NCI-H345 treated with DMSO at 0.1 percent for 48 hours (cell line): ENCODE results near the gene SWT1.
A peak's percentile ranks its signal among the peaks of the same experiment; 100 is the strongest.
"Not testable (repeated sequence)": the region's sequence is repeated elsewhere in the genome, so short reads cannot be mapped to it uniquely, and the experiment has no call there.

Source experiments
- DNase-seq: peaks from one replicate; lab custom pipeline; 2025; ENCODE audit not compliant: unreplicated experiment; lab: John Stamatoyannopoulos, UW

SWT1 gene

DNA sequence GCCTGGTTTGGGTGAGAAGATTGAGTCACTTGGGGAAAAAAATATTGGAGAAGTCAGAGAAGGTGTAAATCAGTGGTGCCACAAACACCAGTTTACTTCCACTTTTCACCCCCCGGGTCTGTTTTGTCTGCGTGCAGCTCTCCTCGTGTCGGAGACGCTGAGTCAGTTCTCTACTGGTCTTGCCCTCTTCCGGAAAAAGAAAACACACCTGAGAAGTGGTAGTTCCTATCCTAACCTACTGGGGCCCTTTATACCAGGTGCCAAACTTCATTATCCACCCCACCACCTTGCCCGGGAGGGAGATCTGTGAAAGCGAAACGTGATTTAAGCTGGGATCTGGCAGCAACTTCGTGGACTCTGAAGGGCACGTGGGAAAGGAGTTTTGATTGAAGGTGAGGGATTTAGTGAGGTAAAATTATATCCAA lies 160.9 kb downstream of the SWT1 start:
- DNase-seq: peak; percentile 41

DNA sequence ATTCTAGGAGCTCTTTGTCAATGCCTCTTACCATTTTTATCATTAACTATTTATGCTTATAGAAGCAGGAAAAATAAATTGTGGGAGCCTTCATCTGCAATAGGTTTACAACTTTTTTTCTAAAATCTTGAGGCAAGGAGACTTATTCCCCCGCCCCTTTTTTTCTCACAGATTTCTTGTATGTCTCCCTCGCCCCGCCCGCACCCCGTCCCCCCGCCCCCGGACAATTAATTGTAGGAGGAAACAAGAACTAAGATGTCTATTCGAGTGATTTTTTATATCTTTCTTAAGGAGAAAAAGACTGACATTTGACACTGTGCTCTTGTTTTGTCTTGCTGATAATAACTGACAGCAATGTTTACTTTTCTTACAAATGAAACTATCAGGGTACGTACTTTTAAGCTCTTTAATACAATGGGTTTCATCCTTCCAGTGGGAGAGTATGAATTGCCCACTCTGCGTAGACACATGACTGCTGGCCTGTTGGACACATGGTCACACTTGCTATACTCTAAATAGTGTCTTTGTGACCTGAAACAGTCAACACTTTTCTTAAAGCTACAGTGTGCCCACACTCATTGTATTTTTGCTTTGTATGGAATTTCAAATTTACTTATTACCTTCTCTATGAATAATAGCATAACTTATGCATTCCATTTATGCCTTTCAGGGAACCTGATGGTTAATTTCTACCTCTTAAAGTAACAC lies 161.6 kb downstream of the SWT1 start:
- DNase-seq: no peak

DNA sequence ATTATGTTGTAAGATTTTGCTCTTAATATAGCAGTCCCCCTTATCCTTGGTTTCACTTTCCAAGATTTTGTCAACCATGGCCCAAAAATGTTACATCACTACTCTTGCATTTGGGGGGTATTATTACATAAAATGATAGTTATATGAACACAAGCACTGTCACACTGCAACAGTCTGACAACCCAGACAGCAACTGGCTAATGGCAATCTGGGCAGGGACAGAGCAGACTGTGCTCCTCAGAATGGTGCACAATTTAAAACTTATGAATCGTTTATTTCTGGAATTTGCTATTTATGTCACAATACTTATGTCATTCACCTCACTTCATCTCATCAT lies 162.1 kb downstream of the SWT1 start:
- DNase-seq: no peak

DNA sequence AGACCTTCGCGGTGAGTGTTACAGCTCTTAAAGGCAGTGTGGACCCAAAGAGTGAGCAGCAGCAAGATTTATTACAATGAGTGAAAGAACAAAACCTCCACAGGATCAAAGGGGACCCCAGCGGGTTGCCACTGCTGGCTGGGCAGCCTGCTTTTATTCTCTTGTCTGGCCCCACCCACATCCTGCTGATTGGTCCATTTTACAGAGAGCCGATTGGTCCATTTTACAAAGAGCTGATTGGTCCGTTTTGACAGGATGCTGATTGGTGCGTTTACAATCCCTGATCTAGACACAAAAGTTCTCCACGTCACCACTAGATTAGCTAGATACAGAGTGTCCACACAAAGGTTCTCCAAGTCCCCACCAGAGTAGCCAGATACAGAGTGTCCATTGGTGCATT lies 164.1 kb downstream of the SWT1 start:
- not testable (repeated sequence) for DNase-seq

DNA sequence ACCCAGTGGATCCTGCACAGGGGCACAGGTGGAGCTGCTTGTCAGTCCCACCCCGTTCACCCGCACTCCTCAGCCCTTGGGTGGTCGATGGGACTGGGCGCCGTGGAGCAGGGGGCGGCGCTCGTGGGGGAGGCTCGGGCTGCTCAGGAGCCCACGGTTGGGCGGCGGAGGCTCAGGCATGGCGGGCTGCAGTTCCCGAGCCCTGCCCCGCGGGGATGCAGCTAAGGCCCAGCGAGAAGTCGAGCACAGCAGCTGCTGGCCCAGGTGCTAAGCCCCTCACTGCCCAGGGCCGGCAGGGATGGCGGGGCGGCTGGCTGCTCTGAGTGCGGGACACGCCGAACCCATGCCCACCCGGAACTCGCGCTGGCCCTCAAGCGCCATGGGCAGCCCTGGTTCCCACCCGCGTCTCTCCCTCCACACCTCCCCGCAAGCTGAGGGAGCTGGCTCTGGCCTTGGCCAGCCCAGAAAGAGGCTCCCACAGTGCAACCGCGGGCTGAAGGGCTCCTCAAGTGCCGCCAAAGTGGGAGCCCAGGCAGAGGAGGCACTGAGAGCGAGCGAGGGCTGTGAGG lies 164.8 kb downstream of the SWT1 start:
- not testable (repeated sequence) for DNase-seq

DNA sequence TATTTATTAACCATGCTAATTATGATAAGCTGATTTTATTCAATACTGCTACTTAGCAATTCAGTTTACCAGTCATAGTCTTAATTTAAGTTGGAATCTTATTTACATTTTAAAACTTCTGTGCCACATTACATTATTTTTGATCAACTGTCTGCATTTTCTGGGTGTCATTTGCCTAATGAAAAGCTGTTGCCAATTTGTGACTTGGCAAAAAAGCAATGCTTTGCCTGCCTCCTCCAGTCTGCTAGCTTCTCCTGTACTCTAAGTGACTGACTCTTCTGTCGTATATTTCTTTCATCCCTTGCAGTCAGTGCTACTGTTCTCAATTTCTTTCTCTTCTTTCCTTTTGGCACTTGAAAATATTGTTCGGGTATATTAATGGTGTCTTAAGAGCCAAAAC lies 165.7 kb downstream of the SWT1 start:
- DNase-seq: no peak

DNA sequence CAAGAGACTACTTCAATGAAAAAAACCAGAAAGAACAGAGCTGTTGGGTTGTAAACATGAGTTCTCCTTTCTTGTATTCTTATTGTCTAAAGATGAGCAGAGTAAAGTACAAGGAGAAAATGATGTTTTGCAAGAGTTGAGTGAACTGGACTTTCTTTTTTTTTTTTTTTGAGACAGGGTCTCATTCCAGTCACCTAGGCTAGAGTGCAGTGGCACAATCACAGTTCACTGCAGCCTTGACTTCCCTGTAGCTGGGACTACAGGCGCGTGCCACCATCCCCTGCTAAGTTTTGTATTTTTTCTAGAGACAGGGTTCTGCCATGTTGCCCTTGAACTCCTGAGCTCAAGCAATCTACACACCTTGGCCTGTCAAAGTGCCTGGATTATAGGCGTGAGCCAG lies 167.2 kb downstream of the SWT1 start:
- DNase-seq: no peak

DNA sequence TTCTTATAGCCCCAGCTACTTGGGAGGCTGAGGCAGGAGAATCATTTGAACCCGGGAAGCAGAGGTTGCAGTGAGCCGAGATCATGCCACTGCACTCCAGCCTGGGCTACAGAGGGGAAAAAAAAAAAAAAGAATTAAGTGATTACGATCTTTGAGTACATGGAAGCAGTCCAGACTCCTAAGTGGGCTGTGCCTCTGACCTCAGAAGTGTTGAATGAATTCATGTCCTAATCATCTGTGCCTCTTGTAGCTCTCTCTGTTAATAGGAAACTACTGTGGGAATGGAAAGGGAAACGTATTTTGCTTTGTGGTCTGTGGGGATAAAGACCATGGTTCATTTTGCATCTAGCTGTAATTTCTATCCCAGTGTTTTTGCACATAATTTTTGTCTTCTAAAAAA lies 168.4 kb downstream of the SWT1 start:
- no peak for DNase-seq

DNA sequence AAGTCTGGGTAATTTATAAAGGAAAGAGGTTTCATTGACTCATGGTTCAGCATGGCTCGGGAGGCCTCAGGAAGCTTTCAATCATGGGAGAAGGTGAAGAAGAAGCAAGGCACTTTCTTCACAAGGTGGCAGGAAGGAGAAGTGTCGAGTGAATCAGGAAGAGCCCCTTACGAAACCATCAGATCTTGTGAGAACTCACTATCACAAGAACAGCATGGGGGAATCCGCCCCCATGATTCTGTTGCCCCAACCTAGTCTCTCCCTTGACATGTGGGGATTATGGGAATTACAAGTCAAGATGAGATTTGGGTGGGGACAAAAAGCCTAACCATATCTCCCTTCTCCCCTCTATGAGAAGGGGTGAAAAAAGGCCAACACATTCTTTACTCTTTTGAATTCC lies 171.3 kb downstream of the SWT1 start:
- no peak for DNase-seq

DNA sequence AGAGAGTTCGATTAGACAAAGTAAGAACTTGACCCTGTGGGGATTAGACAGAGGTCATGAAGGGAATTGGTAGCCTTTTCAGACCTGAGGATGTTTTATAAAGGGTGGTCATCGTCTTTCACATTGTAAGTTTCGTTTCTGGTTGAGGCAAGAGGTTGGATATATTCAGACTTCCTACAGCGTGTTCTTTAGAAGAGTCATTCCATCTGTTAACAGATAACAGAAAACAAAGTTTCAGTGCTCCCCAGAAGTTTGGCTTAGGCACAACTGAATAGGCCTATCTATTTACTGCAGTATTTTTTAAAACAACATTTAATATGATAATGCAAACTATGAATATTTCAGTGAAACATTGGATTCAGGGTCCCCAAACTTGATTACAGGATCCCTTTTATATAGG lies 177.2 kb downstream of the SWT1 start:
- no peak for DNase-seq

DNA sequence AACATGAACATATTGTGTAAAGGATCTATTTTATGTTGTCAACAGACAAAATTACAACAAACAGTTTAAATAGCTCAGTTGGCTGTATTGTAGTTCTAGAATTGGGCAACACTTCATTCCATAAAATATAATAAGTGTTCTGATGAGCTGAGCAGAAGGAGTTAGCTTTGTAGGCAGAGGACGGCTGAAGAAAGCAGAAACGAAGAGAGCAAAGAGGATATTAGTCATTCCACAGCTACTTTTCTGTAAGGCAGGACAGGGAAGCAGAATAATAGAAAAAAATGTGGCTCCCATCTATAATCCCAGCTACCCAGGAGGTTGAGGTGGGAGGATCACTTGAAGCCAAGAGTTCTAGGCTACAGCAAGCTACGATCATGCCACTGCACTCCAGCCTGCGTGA lies 180.3 kb downstream of the SWT1 start:
- no peak for DNase-seq

DNA sequence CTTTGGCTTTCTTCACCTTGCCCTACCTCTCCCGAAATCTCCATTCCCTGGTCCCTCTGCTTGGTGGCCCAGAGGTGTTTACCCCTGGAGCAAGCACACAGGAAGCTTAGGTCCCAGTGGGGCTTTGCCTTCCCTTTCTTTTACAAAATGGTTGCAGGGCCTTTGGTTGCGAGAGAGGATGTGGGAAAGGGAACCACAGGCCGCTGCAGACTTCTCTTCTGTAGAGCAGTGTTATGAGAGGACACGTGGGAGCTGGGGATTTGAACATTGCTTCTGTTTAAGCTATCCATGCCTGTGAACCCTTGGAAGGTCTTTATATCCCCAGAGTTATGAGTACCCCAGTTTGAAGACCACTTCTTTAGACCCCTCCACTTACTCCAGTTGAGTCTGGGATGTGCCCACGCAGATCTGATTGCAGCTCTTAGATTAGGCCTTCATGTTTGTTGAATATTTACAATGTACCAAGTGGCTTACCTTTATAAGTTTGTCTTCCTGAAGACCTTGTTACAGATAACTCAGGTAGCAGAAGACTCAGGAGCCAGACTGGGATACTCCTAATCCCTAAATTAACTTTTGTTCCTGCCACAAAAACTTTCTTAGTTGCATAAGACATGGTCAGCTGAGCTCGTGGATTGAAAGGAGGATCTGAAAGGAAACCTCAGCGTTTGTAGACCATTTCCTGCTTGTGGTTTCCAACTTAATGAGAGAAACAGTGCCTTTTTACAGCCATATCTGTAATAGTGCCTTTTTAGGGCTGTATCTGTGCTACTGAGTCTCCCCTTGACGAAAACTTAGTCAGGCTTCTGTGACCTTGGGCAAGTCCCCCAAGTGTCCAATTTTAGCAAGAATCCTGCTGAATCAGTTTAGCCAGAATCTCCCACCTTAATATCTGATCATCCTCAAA lies 182.0 kb downstream of the SWT1 start:
- DNase-seq: no peak

DNA sequence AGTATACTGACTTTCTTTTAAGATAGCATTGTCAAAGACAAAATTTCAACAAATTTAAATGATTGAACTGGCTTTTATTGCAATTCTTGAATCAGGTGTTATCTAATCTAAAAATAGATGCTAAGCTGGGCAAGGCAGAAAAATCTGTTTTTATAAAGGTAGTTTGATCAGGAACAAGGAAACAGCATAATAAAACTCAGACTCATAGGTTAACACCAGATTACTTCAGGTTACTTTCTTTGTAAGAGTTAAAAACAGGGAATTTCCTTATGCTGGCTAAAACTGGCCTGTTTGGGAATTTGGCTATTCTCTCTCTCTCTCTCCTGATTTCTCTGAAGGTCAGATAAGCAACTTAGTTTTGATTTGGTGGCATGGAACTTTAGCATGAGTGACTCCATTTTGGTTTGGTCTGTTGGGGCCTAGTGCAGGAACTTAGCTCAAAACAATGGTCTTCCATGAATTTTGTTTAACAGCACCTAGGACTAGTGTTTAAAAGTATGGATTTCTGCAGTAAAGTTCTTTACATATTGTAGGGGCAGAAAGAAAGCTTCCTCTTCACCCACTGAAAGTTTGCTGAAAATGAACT lies 184.3 kb downstream of the SWT1 start:
- no peak for DNase-seq
